GM12878 (cell line): ENCODE data around the gene STAM2. TPM values are rescaled to one million over a fixed set of nuclear protein-coding genes. Genes with fewer than 3 reads are reported as not detected.

Source experiments
- ATAC-seq: fragments of 200-7000 bp; cut with Tn5 transposase; 3 replicates; pipeline ENCODE4 v1.9.1; 2020; ENCODE audit warnings: mild to moderate bottlenecking, moderate library complexity
- BruUV-seq: library from RNA; stranded (reverse); fragments of 400-500 nt; replicated peaks from 2 replicates; lab custom pipeline; 2021; lab: Mats Ljungman, UMichigan
- CTCF ChIA-PET: fragments of 300-600 bp; sonication (Branson Sonifier 250); formaldehyde crosslinking; extraction: SDS; loops from one replicate; lab custom pipeline; 2021; ENCODE audit warnings: inconsistent platforms; lab: Yijun Ruan, JAX
- POLR2A ChIA-PET: fragments of 350-600 bp; formaldehyde crosslinking; extraction: SDS; loops from one replicate; lab custom pipeline; 2021; ENCODE audit warnings: inconsistent platforms; lab: Charles Lee
- RAD21 ChIA-PET: fragments of 300-600 bp; sonication (Branson Sonifier 250); formaldehyde crosslinking; loops from one replicate; lab custom pipeline; 2023; ENCODE audit warnings: antibody characterized with exemption; ENCODE audit not compliant: unreplicated experiment; lab: Charles Lee
- SMC1A ChIA-PET: fragments of 300-600 bp; sonication (Branson Sonifier 250); formaldehyde crosslinking; loops from one replicate; lab custom pipeline; 2023; ENCODE audit not compliant: unreplicated experiment, uncharacterized antibody; lab: Charles Lee
- DNase-seq: peaks from one replicate; pipeline ENCODE4 v3.0.0-alpha.2; 2011; ENCODE audit warnings: low read depth, low spot score
- FAIRE-seq: peaks from 3 replicates; lab custom pipeline; 2011; peaks lifted over from hg19 to GRCh38; lab: Jason Lieb, UNC
- H2AFZ ChIP-seq: 2 replicates; pipeline ENCODE4 v1.6.0; 2011; ENCODE audit warnings: low read depth, low read length, control low read depth; ENCODE audit not compliant: control insufficient read depth
- H3K27ac ChIP-seq: 2 replicates; pipeline ENCODE4 v1.5.1; 2011; ENCODE audit warnings: control low read depth; ENCODE audit not compliant: control insufficient read depth, insufficient read depth
- H3K27me3 ChIP-seq, 2 experiments: replicated peaks in 1 of 2; 2 replicates each; pipeline versions ENCODE4 v1.6.0 to v1.6.1; 2011; ENCODE audit warnings: low read length in 1 of 2; ENCODE audit not compliant: control insufficient read depth in 2 of 2, insufficient read depth in 2 of 2
- H3K36me3 ChIP-seq, 2 experiments: 2 replicates each; pipeline ENCODE4 v1.5.1; 2011; ENCODE audit warnings: low read length in 1 of 2; ENCODE audit not compliant: control insufficient read depth in 2 of 2, insufficient read depth in 2 of 2
- H3K4me1 ChIP-seq: 2 replicates; pipeline ENCODE4 v1.6.1; 2011; ENCODE audit warnings: mild to moderate bottlenecking, low read length, moderate library complexity, mixed read lengths; ENCODE audit not compliant: control insufficient read depth, insufficient read depth
- H3K4me2 ChIP-seq: 2 replicates; pipeline ENCODE4 v1.6.0; 2011; ENCODE audit warnings: control low read depth; ENCODE audit not compliant: control insufficient read depth, insufficient read depth
- H3K4me3 ChIP-seq: fragments of 200-600 bp; sonication (generic); 2 replicates; pipeline ENCODE4 v1.5.1; 2016
- H3K79me2 ChIP-seq: 2 replicates; pipeline ENCODE4 v1.6.0; 2011; ENCODE audit warnings: low read length; ENCODE audit not compliant: control insufficient read depth, insufficient read depth
- H3K9ac ChIP-seq: 2 replicates; pipeline ENCODE4 v1.8.0; 2011; ENCODE audit warnings: low read length, control low read depth, mixed read lengths; ENCODE audit not compliant: control insufficient read depth, insufficient read depth
- H3K9me3 ChIP-seq: replicated peaks from 3 replicates; pipeline ENCODE4 v1.5.1; 2011; ENCODE audit warnings: mild to moderate bottlenecking, low read length; ENCODE audit not compliant: control insufficient read depth, insufficient read depth
- H4K20me1 ChIP-seq: 2 replicates; pipeline ENCODE4 v1.6.0; 2011; ENCODE audit not compliant: control insufficient read depth, insufficient read depth
- BCL11A ChIP-seq: IDR thresholded peaks from 2 replicates; pipeline ENCODE4 v1.6.1; 2011; ENCODE audit warnings: low read depth, low read length
- ELK1 ChIP-seq: IDR thresholded peaks from 2 replicates; pipeline ENCODE4 v1.6.1; 2012; ENCODE audit warnings: low read depth, low read length, improper control_type of control experiment
- FOXK2 ChIP-seq: fragments of 450-650 bp; IDR thresholded peaks from 2 replicates; pipeline ENCODE4 v1.6.1; 2017; ENCODE audit warnings: mild to moderate bottlenecking, moderate library complexity
- IKZF2 ChIP-seq, 2 experiments: fragments of 450-650 bp; IDR thresholded peaks; 2 replicates each; pipeline ENCODE4 v1.6.1; 2017; ENCODE audit warnings: mild to moderate bottlenecking in 2 of 2, moderate library complexity in 2 of 2
- KLF5 ChIP-seq: fragments of 450-650 bp; IDR thresholded peaks from 2 replicates; pipeline ENCODE4 v1.6.1; 2014; ENCODE audit warnings: mild to moderate bottlenecking; ENCODE audit not compliant: partially characterized antibody
- MLLT1 ChIP-seq: fragments of 450-650 bp; IDR thresholded peaks from 2 replicates; pipeline ENCODE4 v1.6.1; 2016; ENCODE audit warnings: mild to moderate bottlenecking
- MYB ChIP-seq: fragments of 150-350 bp; IDR thresholded peaks from 2 replicates; pipeline ENCODE4 v1.6.1; 2014; ENCODE audit warnings: mild to moderate bottlenecking, low read depth, low read length, borderline replicate concordance
- NFYB ChIP-seq: IDR thresholded peaks from 2 replicates; pipeline ENCODE4 v1.6.1; 2011; ENCODE audit warnings: low read depth, mild to moderate bottlenecking, low read length, improper control_type of control experiment, moderate library complexity; ENCODE audit not compliant: insufficient read depth
- NR2C1 ChIP-seq: fragments of 450-650 bp; IDR thresholded peaks from 2 replicates; pipeline ENCODE4 v1.6.1; 2017; ENCODE audit warnings: antibody characterized with exemption, mild to moderate bottlenecking, moderate library complexity
- NRF1 ChIP-seq: conservative IDR thresholded peaks from 2 replicates; pipeline ENCODE4 v1.6.1; 2011; ENCODE audit warnings: mild to moderate bottlenecking, low read depth, low read length, improper control_type of control experiment
- PML ChIP-seq: IDR thresholded peaks from 2 replicates; pipeline ENCODE4 v1.6.1; 2012; ENCODE audit warnings: low read length, inconsistent platforms
- POLR2AphosphoS2 ChIP-seq: IDR thresholded peaks from 2 replicates; pipeline ENCODE4 v1.6.1; 2011; ENCODE audit warnings: low read depth, mild to moderate bottlenecking, low read length, improper control_type of control experiment, moderate library complexity
- PRDM15 ChIP-seq: fragments of 450-650 bp; formaldehyde crosslinking; IDR thresholded peaks from 2 replicates; pipeline ENCODE4 v1.4.0; 2020; ENCODE audit warnings: mild to moderate bottlenecking, moderate library complexity
- RCOR1 ChIP-seq: conservative IDR thresholded peaks from 2 replicates; pipeline ENCODE4 v1.6.1; 2012; ENCODE audit warnings: low read depth, low read length, improper control_type of control experiment
- SIN3A ChIP-seq: IDR thresholded peaks from 2 replicates; pipeline ENCODE4 v1.6.1; 2012; ENCODE audit warnings: low read depth, low read length, improper control_type of control experiment
- STAT3 ChIP-seq: IDR thresholded peaks from 2 replicates; pipeline ENCODE4 v1.6.1; 2011; ENCODE audit warnings: low read depth, low read length, improper control_type of control experiment
- TCF7 ChIP-seq: IDR thresholded peaks from 2 replicates; pipeline ENCODE4 v1.6.1; 2014; ENCODE audit warnings: antibody characterized with exemption, borderline replicate concordance
- ZSCAN29 ChIP-seq: fragments of 450-650 bp; IDR thresholded peaks from 2 replicates; pipeline ENCODE4 v1.6.1; 2017; ENCODE audit warnings: mild to moderate bottlenecking, moderate library complexity
- WGBS: methylation state at CpG from one replicate; pipeline ENCODE4 v1.1.6; 2016; ENCODE audit warnings: low lambda C conversion rate; ENCODE audit not compliant: insufficient replicate concordance, insufficient coverage; ENCODE audit errors: missing lambda C conversion rate; 5-methylcytosine and 5-hydroxymethylcytosine counted together
- in situ Hi-C: fragments of 300-500 bp; cut with MboI; formaldehyde crosslinking; loops from 9 replicates; pipeline ENCODE4 v1.14.3; 2018; ENCODE audit warnings: mixed read lengths
- intact Hi-C: fragments of 100-400 bp; cut with micrococcal nuclease; formaldehyde crosslinking; loops from one replicate; pipeline ENCODE4 v1.14.2; 2022; ENCODE audit not compliant: unreplicated experiment
- polyA plus RNA-seq, 11 experiments: library from polyadenylated mRNA; depleted of rRNA in 4 of 11; unstranded in 6 of 11; stranded (reverse) in 5 of 11; fragments of >200 nt; fragmentation: Nextera tagmentation in 4 of 11; fragmentation: Illumina TruSeq in 1 of 11; extraction: Ambion mirVana in 4 of 11; extraction: Trizol in 1 of 11; gene quantifications; 1 replicate in 1 of 11; 2 replicates in 10 of 11; pipeline versions ENCODE4 v1.2.1 to v1.2.3, GENCODE V29; 2011 to 2016; ENCODE audit warnings: inconsistent platforms in 2 of 11, missing spikeins in 2 of 11, low read depth in 1 of 11
- total RNA-seq, 4 experiments: library from RNA; depleted of rRNA in 3 of 4; stranded (reverse); fragments of >200 nt in 3 of 4; fragmentation: Illumina TruSeq in 1 of 4; extraction: Trizol in 1 of 4; gene quantifications; 2 replicates each; pipeline versions ENCODE4 v1.2.1 to v1.2.3, GENCODE V29; 2013 to 2021

The STAM2 gene
- total and polyA plus RNA-seq, 10 of the 15 experiments (the other 5 are each of a cell fraction or from before 2014, with no cell fraction given): 4.4 to 21.6 (median 16.2) TPM

GRCh38 chr2:152088006-152088405 is 87.6 kb downstream of the STAM2 start (continued):
- TF ChIP-seq NFYB (no peak), TCF7 (no peak), POLR2AphosphoS2 (no peak), IKZF2 (IDR thresholded peaks at IDR 0.05) (no peak), PRDM15 (CRISPR knock-in tag) (no peak)

GRCh38 chr2:152086231-152086630 is 89.3 kb downstream of the STAM2 start:
- H3K27ac ChIP-seq: no peak overlapping the region
- ATAC-seq (no peak), DNase-seq (no peak), FAIRE-seq (no peak)
- SMC1A ChIA-PET: interaction anchor here (1.5 kb wide), 1 partner anchor 16 kb away, joined by 3 read pairs; no protein-coding TSS in a partner anchor
- POLR2A ChIA-PET: no interaction called here
- RAD21 ChIA-PET: no interaction called here
- in situ Hi-C loops (no loop called here), intact Hi-C loops (no loop called here)
- WGBS: 95% methylated on average over 2 of the region's 2 CpGs
- CTCF ChIA-PET: no interaction called here
- no peak overlapping the region for H3K9ac ChIP-seq
- H3K79me2 ChIP-seq: no peaks in the 10 kb centered on the region
- no peak overlapping the region for H3K4me2 ChIP-seq
- no peaks in the 10 kb centered on the region for H3K9me3 ChIP-seq
- H3K4me1 ChIP-seq: no peaks in the 10 kb centered on the region
- no peak overlapping the region for H3K4me3 ChIP-seq
- BruUV-seq: no TSS peak
- no peaks in the 10 kb centered on the region for H4K20me1 ChIP-seq
- no peak overlapping the region for H2AFZ ChIP-seq
- no peaks in the 10 kb centered on the region for H3K36me3 ChIP-seq
- no peaks in the 10 kb centered on the region; a peak in 1 of 4 replicates for H3K27me3 ChIP-seq
- no peak for TF ChIP-seq MLLT1
- no peak for TF ChIP-seq RCOR1
- no peak for TF ChIP-seq NR2C1
- no peak for TF ChIP-seq KLF5
- no peak for TF ChIP-seq BCL11A
- no peak for TF ChIP-seq STAT3
- no peak for TF ChIP-seq ELK1
- TF ChIP-seq PML: no peak
- TF ChIP-seq ZSCAN29: no peak
- TF ChIP-seq FOXK2: no peak
- TF ChIP-seq NRF1: no peak
- TF ChIP-seq MYB: no peak
- no peak for TF ChIP-seq SIN3A
